ENCODE results near the gene MED31. TPM values are rescaled to one million over a fixed set of nuclear protein-coding genes. Genes with fewer than 3 reads are reported as not detected.

The MED31 gene
- total RNA-seq, 2 donors from 2014 or later: 8.3 to 10.7 TPM

GRCh38 chr17:6683730-6684459, 32.5 kb upstream of the MED31 start:
- Histone ChIP-seq H3K9me3 (no peaks in the 10 kb centered on the region), H3K4me3 (no peak overlapping the region), H3K27me3 (replicated peaks; ENCODE audit: insufficient read depth) (no peaks in the 10 kb centered on the region), H3K4me1 (replicated peaks) (no peaks in the 10 kb centered on the region), H3K27ac (no peak overlapping the region), H3K36me3 (no peaks in the 10 kb centered on the region)
- intact Hi-C loops (cut with DNase I): no loop called here
- WGBS: 93% methylated on average over 3 of the region's 3 CpGs
- DNase-seq (ENCODE audit: low spot score): no peak
- TF ChIP-seq POLR2AphosphoS5 (IDR thresholded peaks at IDR 0.05) (no peak), POLR2A (IDR thresholded peaks at IDR 0.05) (no peak), CTCF (IDR thresholded peaks at IDR 0.05) (no peak)

GRCh38 chr17:6683081-6683684, 31.8 kb upstream of the MED31 start:
- Histone ChIP-seq H3K4me1 (replicated peaks) (no peaks in the 10 kb centered on the region), H3K27me3 (replicated peaks; ENCODE audit: insufficient read depth) (no peaks in the 10 kb centered on the region), H3K4me3 (no peak overlapping the region), H3K9me3 (no peaks in the 10 kb centered on the region), H3K27ac (no peak overlapping the region), H3K36me3 (no peaks in the 10 kb centered on the region)
- TF ChIP-seq POLR2A (IDR thresholded peaks at IDR 0.05): no peak
- TF ChIP-seq CTCF (IDR thresholded peaks at IDR 0.05): no peak
- TF ChIP-seq POLR2AphosphoS5 (IDR thresholded peaks at IDR 0.05): no peak
- 69% methylated on average over 3 of the region's 3 CpGs for WGBS
- DNase-seq (ENCODE audit: low spot score): no peak
- intact Hi-C loops (cut with DNase I): no loop called here

- Histone ChIP-seq H3K4me3 (no peak overlapping the region), H3K36me3 (no peaks in the 10 kb centered on the region), H3K9me3 (no peaks in the 10 kb centered on the region), H3K4me1 (replicated peaks) (no peaks in the 10 kb centered on the region), H3K27me3 (replicated peaks; ENCODE audit: insufficient read depth) (no peaks in the 10 kb centered on the region), H3K27ac (no peak overlapping the region)
- intact Hi-C loops (cut with DNase I): no loop called here
- 86% methylated on average over 4 of the region's 4 CpGs for WGBS
- DNase-seq (ENCODE audit: low spot score): no peak
- TF ChIP-seq POLR2A (IDR thresholded peaks at IDR 0.05): no peak
- TF ChIP-seq POLR2AphosphoS5 (IDR thresholded peaks at IDR 0.05): no peak
- no peak for TF ChIP-seq CTCF (IDR thresholded peaks at IDR 0.05)
Measured at GRCh38 chr17:6682339-6682738, 30.9 kb upstream of the MED31 start.

GRCh38 chr17:6681671-6682070, 30.3 kb upstream of the MED31 start:
- no peak overlapping the region for H3K27ac ChIP-seq
- no peak overlapping the region for H3K4me3 ChIP-seq
- no peaks in the 10 kb centered on the region for H3K4me1 ChIP-seq (replicated peaks)
- no peak for DNase-seq (ENCODE audit: low spot score)
- no peaks in the 10 kb centered on the region for H3K36me3 ChIP-seq
- intact Hi-C loops (cut with DNase I): no loop called here
- TF ChIP-seq CTCF (IDR thresholded peaks at IDR 0.05) (no peak), POLR2AphosphoS5 (IDR thresholded peaks at IDR 0.05) (no peak), POLR2A (IDR thresholded peaks at IDR 0.05) (no peak)
- no peaks in the 10 kb centered on the region for H3K9me3 ChIP-seq
- H3K27me3 ChIP-seq (replicated peaks; ENCODE audit: insufficient read depth): no peaks in the 10 kb centered on the region
- WGBS: 66% methylated on average over 5 of the region's 5 CpGs

GRCh38 chr17:6681176-6681575, 29.8 kb upstream of the MED31 start:
- H3K4me3 ChIP-seq: no peak overlapping the region
- no peaks in the 10 kb centered on the region for H3K9me3 ChIP-seq
- no peak for DNase-seq (ENCODE audit: low spot score)
- intact Hi-C loops (cut with DNase I): no loop called here
- no peaks in the 10 kb centered on the region for H3K4me1 ChIP-seq (replicated peaks)
- no peaks in the 10 kb centered on the region for H3K27me3 ChIP-seq (replicated peaks; ENCODE audit: insufficient read depth)
- 52% methylated on average over 4 of the region's 4 CpGs for WGBS
- no peaks in the 10 kb centered on the region for H3K36me3 ChIP-seq
- no peak overlapping the region for H3K27ac ChIP-seq
- TF ChIP-seq POLR2AphosphoS5 (IDR thresholded peaks at IDR 0.05) (no peak), CTCF (IDR thresholded peaks at IDR 0.05) (no peak)
